HepG2 (cell line): ENCODE data around the gene ZNF226. TPM values are rescaled to one million over a fixed set of nuclear protein-coding genes. Genes with fewer than 3 reads are reported as not detected.

Source experiments
- GATAD1 ChIP-seq: IDR thresholded peaks from 2 replicates; pipeline ENCODE4 v1.6.1; 2016; ENCODE audit warnings: missing genetic modification reagents, missing compliant biosample characterization
- HDAC1 ChIP-seq: sonication (generic); formaldehyde crosslinking; IDR thresholded peaks from 2 replicates; pipeline ENCODE4 v1.5.1; 2020; ENCODE audit warnings: mild to moderate bottlenecking, missing genetic modification reagents
- HOXA3 ChIP-seq: sonication (generic); formaldehyde crosslinking; IDR thresholded peaks from 2 replicates; pipeline ENCODE4 v1.5.0; 2020; ENCODE audit warnings: missing genetic modification reagents
- KLF11 ChIP-seq: IDR thresholded peaks from 2 replicates; pipeline ENCODE4 v1.6.1; 2016; ENCODE audit warnings: missing compliant biosample characterization
- NFE2L2 ChIP-seq: fragments of 150-350 bp; IDR thresholded peaks from 2 replicates; pipeline ENCODE4 v1.6.1; 2014; ENCODE audit warnings: low read length
- SALL1 ChIP-seq: sonication (generic); formaldehyde crosslinking; IDR thresholded peaks from 2 replicates; pipeline ENCODE4 v1.8.0; 2022; ENCODE audit warnings: mild to moderate bottlenecking, missing genetic modification reagents
- TGIF2 ChIP-seq: IDR thresholded peaks from 2 replicates; pipeline ENCODE4 v1.6.1; 2016; ENCODE audit warnings: control low read depth, missing compliant biosample characterization
- ZMYM3 ChIP-seq: sonication (generic); formaldehyde crosslinking; IDR thresholded peaks from 2 replicates; pipeline ENCODE4 v1.5.1; 2020; ENCODE audit warnings: mild to moderate bottlenecking, missing genetic modification reagents
- ZNF282 ChIP-seq: fragments of 450-650 bp; IDR thresholded peaks from 2 replicates; pipeline ENCODE4 v1.6.1; 2018; ENCODE audit not compliant: partially characterized antibody
- ZNF432 ChIP-seq: sonication (generic); formaldehyde crosslinking; IDR thresholded peaks from 2 replicates; pipeline ENCODE4 v1.5.0; 2020; ENCODE audit warnings: missing genetic modification reagents, mild to moderate bottlenecking, borderline replicate concordance
- ZNF547 ChIP-seq: sonication (generic); formaldehyde crosslinking; IDR thresholded peaks from 2 replicates; pipeline ENCODE4 v1.5.1; 2020; ENCODE audit warnings: mild to moderate bottlenecking, missing genetic modification reagents
- ZNF589 ChIP-seq: sonication (generic); formaldehyde crosslinking; conservative IDR thresholded peaks from 2 replicates; pipeline ENCODE4 v1.8.0; 2022; ENCODE audit warnings: mild to moderate bottlenecking, moderate library complexity, missing genetic modification reagents
- ZNF619 ChIP-seq: sonication (generic); formaldehyde crosslinking; IDR thresholded peaks from 2 replicates; pipeline ENCODE4 v1.4.0; 2020; ENCODE audit warnings: mild to moderate bottlenecking, missing genetic modification reagents
- polyA plus RNA-seq, 8 experiments: library from polyadenylated mRNA; depleted of rRNA in 3 of 8; stranded (reverse) in 7 of 8; unstranded in 1 of 8; fragments of >200 nt; fragmentation: Illumina TruSeq in 4 of 8; extraction: Trizol in 4 of 8; gene quantifications; 2 replicates each; pipeline versions ENCODE4 v1.2.1 to v1.2.3, GENCODE V29; 2011 to 2016; ENCODE audit warnings: low read depth in 4 of 8, missing spikeins in 1 of 8, mixed read lengths in 1 of 8; ENCODE audit not compliant: insufficient read depth in 1 of 8
- total RNA-seq, 5 experiments: library from RNA; depleted of rRNA; stranded (reverse); fragments of >200 nt; fragmentation: Illumina TruSeq; extraction: Trizol; gene quantifications; 2 replicates each; pipeline ENCODE4 v1.2.3, GENCODE V29; 2016; ENCODE audit warnings: low read depth in 1 of 5
- TF ChIP-seq, protein P1 (sequence below): sonication (generic); formaldehyde crosslinking; IDR thresholded peaks from 2 replicates; pipeline ENCODE4 v1.4.0; 2020; ENCODE audit warnings: missing genetic modification reagents
- TF ChIP-seq, protein P2 (sequence below): IDR thresholded peaks from 2 replicates; pipeline ENCODE4 v1.6.1; 2016; ENCODE audit warnings: low read depth
- TF ChIP-seq, protein P3 (sequence below), 2 experiments: fragments of 450-650 bp in 1 of 2; sonication (generic) in 1 of 2; formaldehyde crosslinking in 1 of 2; IDR thresholded peaks; 2 replicates each; pipeline versions ENCODE4 v1.6.1 to v1.8.0; 2016 to 2022; ENCODE audit warnings: antibody characterized with exemption in 1 of 2, mild to moderate bottlenecking in 1 of 2, missing genetic modification reagents in 1 of 2
- TF ChIP-seq, protein P4 (sequence below): sonication (generic); formaldehyde crosslinking; IDR thresholded peaks from 2 replicates; pipeline ENCODE4 v1.4.0; 2020; ENCODE audit warnings: mild to moderate bottlenecking, low read depth, missing genetic modification reagents

The ZNF226 gene
- total and polyA plus RNA-seq, 2 of the 13 experiments (the other 11 are each of a cell fraction or from before 2014, with no cell fraction given), result 8.3 to 16.0 TPM

DNA sequence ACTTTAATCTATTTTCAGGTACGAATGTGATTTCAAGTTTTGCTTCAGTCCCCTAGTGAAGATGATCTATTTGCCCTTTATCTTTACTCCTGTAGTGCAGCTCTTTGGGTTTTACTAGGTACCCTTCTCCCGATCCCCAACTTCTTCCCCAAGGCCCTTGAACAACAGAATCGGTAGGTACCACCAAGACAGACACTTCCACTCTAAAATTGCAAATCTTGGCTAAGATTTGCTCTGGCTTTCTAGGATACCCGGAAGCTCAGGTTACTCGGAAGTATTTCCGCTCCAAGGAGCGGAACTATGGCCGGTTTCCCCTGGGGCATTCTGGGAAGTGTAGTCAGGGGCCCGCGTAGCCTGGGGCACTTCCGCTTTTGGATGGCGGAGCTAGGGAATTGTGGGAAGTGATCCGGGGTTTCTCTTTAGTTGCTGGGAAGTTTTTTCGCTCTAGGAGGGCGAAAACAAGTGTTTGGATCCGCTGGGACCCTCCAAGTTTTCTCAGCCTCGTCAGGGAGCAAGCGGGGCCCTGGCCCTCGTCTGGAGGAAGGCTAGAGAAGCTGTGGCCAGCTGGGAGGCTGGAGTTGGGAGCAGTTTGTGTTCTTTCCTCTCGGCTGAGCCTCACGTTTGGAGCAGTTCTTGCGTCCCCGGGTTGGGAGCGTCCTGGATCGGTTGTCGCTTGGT lies 42.4 kb downstream of the ZNF226 start (continued):
- TF ChIP-seq ZNF432 (CRISPR knock-in tag) (no peak), ZNF619 (CRISPR knock-in tag) (no peak), HOXA3 (CRISPR knock-in tag) (peak; percentile 74; the same call in 1 of the 2 replicates), HDAC1 (CRISPR knock-in tag) (peak; percentile 82), NFE2L2 (no peak), KLF11 (CRISPR knock-in tag) (no peak), ZNF282 (no peak), ZNF589 (CRISPR knock-in tag) (no peak), ZMYM3 (no peak), ZNF547 (0 out of 2 replicates have a peak, but pooled peaks have one; percentile 37), TGIF2 (CRISPR knock-in tag) (no peak), GATAD1 (CRISPR knock-in tag) (peak; percentile 81), SALL1 (0 out of 2 replicates have a peak, but pooled peaks have one; percentile 42)
- TF ChIP-seq, protein P1, sequence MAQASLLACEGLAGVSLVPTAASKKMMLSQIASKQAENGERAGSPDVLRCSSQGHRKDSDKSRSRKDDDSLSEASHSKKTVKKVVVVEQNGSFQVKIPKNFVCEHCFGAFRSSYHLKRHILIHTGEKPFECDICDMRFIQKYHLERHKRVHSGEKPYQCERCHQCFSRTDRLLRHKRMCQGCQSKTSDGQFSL (CRISPR knock-in tag), result no peak
- TF ChIP-seq, protein P2, sequence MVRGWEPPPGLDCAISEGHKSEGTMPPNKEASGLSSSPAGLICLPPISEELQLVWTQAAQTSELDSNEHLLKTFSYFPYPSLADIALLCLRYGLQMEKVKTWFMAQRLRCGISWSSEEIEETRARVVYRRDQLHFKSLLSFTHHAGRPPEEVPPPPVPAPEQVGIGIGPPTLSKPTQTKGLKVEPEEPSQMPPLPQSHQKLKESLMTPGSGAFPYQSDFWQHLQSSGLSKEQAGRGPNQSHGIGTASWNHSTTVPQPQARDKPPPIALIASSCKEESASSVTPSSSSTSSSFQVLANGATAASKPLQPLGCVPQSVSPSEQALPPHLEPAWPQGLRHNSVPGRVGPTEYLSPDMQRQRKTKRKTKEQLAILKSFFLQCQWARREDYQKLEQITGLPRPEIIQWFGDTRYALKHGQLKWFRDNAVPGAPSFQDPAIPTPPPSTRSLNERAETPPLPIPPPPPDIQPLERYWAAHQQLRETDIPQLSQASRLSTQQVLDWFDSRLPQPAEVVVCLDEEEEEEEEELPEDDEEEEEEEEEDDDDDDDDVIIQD (CRISPR knock-in tag), result no peak
- TF ChIP-seq, protein P3, sequence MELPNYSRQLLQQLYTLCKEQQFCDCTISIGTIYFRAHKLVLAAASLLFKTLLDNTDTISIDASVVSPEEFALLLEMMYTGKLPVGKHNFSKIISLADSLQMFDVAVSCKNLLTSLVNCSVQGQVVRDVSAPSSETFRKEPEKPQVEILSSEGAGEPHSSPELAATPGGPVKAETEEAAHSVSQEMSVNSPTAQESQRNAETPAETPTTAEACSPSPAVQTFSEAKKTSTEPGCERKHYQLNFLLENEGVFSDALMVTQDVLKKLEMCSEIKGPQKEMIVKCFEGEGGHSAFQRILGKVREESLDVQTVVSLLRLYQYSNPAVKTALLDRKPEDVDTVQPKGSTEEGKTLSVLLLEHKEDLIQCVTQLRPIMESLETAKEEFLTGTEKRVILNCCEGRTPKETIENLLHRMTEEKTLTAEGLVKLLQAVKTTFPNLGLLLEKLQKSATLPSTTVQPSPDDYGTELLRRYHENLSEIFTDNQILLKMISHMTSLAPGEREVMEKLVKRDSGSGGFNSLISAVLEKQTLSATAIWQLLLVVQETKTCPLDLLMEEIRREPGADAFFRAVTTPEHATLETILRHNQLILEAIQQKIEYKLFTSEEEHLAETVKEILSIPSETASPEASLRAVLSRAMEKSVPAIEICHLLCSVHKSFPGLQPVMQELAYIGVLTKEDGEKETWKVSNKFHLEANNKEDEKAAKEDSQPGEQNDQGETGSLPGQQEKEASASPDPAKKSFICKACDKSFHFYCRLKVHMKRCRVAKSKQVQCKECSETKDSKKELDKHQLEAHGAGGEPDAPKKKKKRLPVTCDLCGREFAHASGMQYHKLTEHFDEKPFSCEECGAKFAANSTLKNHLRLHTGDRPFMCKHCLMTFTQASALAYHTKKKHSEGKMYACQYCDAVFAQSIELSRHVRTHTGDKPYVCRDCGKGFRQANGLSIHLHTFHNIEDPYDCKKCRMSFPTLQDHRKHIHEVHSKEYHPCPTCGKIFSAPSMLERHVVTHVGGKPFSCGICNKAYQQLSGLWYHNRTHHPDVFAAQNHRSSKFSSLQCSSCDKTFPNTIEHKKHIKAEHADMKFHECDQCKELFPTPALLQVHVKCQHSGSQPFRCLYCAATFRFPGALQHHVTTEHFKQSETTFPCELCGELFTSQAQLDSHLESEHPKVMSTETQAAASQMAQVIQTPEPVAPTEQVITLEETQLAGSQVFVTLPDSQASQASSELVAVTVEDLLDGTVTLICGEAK (IDR thresholded peaks at IDR 0.05), result peak; percentile 84
- TF ChIP-seq, protein P3 (CRISPR knock-in tag; IDR thresholded peaks at IDR 0.05), result no peak; the same call in 1 of the 2 replicates
- TF ChIP-seq, protein P4, sequence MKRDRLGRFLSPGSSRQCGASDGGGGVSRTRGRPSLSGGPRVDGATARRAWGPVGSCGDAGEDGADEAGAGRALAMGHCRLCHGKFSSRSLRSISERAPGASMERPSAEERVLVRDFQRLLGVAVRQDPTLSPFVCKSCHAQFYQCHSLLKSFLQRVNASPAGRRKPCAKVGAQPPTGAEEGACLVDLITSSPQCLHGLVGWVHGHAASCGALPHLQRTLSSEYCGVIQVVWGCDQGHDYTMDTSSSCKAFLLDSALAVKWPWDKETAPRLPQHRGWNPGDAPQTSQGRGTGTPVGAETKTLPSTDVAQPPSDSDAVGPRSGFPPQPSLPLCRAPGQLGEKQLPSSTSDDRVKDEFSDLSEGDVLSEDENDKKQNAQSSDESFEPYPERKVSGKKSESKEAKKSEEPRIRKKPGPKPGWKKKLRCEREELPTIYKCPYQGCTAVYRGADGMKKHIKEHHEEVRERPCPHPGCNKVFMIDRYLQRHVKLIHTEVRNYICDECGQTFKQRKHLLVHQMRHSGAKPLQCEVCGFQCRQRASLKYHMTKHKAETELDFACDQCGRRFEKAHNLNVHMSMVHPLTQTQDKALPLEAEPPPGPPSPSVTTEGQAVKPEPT, result 0 out of 2 replicates have a peak, but pooled peaks have one; percentile 66
